ENCODE data around the gene SPDEF.

SPDEF gene

GRCh38 chr6:34559651-34560365 lies 3.7 kb upstream of the SPDEF start:
- no peak for DNase-seq (ENCODE audit: low read depth)
- TF ChIP-seq CTCF (conservative IDR thresholded peaks at IDR 0.05; ENCODE audit: low read depth, low read length) = no peak
- H3K4me3 ChIP-seq (ENCODE audit: low read depth, low read length) = no peak overlapping the region

GRCh38 chr6:34558172-34558714 lies 2.1 kb upstream of the SPDEF start:
- H3K4me3 ChIP-seq (ENCODE audit: low read depth, low read length) = no peak overlapping the region
- no peak for TF ChIP-seq CTCF (conservative IDR thresholded peaks at IDR 0.05; ENCODE audit: low read depth, low read length)
- no peak for DNase-seq (ENCODE audit: low read depth)

- DNase-seq (ENCODE audit: low read depth) = no peak
- no peak for TF ChIP-seq CTCF (conservative IDR thresholded peaks at IDR 0.05; ENCODE audit: low read depth, low read length)
- H3K4me3 ChIP-seq (ENCODE audit: low read depth, low read length) = no peak overlapping the region
Measured at GRCh38 chr6:34557228-34557627, 1.1 kb upstream of the SPDEF start.

- H3K4me3 ChIP-seq (ENCODE audit: low read depth, low read length) = no peak overlapping the region
- DNase-seq (ENCODE audit: low read depth) = no peak
- no peak for TF ChIP-seq CTCF (conservative IDR thresholded peaks at IDR 0.05; ENCODE audit: low read depth, low read length)
Measured at GRCh38 chr6:34556493-34556892, 364 bp upstream of the SPDEF start.

- TF ChIP-seq CTCF (conservative IDR thresholded peaks at IDR 0.05; ENCODE audit: low read depth, low read length) = no peak
- no peak overlapping the region for H3K4me3 ChIP-seq (ENCODE audit: low read depth, low read length)
- DNase-seq (ENCODE audit: low read depth) = no peak
Measured at GRCh38 chr6:34555328-34555727, 801 bp downstream of the SPDEF start.

GRCh38 chr6:34555007-34555322 lies 1.2 kb downstream of the SPDEF start:
- H3K4me3 ChIP-seq (ENCODE audit: low read depth, low read length) = no peak overlapping the region
- no peak for DNase-seq (ENCODE audit: low read depth)
- no peak for TF ChIP-seq CTCF (conservative IDR thresholded peaks at IDR 0.05; ENCODE audit: low read depth, low read length)

All from choroid plexus epithelial cell (primary cell).